Thyroid gland (tissue), 4 donors: ENCODE measurements around the gene FGGY. TPM values are rescaled to one million over a fixed set of nuclear protein-coding genes. Genes with fewer than 3 reads are reported as not detected.

ENCODE experiments used
- DNase-seq, 2 donors: peaks; one replicate each; pipeline ENCODE4 v3.0.0-alpha.2; 2019
- H3K27ac ChIP-seq, 3 donors: fragments of 200-600 bp; sonication (generic); 1 replicate in 2 of 3; 2 replicates in 1 of 3; pipeline ENCODE4 v1.5.1; 2016 to 2019; ENCODE audit warnings: mild to moderate bottlenecking in 1 of 3, moderate library complexity in 1 of 3
- H3K27me3 ChIP-seq: fragments of 200-600 bp; sonication (generic); one replicate; pipeline ENCODE4 v1.5.1; 2019
- H3K36me3 ChIP-seq, 2 donors: fragments of 200-600 bp; sonication (generic); one replicate each; pipeline ENCODE4 v1.5.1; 2016 to 2019
- H3K4me1 ChIP-seq, 2 donors: fragments of 200-600 bp; sonication (generic); one replicate each; pipeline ENCODE4 v1.5.1; 2017 to 2019
- H3K4me3 ChIP-seq, 3 donors: fragments of 200-600 bp; sonication (generic); replicated peaks in 1 of 3; 1 replicate in 2 of 3; 2 replicates in 1 of 3; pipeline ENCODE4 v1.5.1; 2016; ENCODE audit warnings: mild to moderate bottlenecking in 1 of 3
- H3K9me3 ChIP-seq: fragments of 200-600 bp; sonication (generic); one replicate; pipeline ENCODE4 v1.5.1; 2017
- POLR2A ChIP-seq, 2 donors: fragments of 450-650 bp; IDR thresholded peaks; one replicate each; pipeline ENCODE4 v1.6.1; 2017; ENCODE audit warnings: antibody characterized with exemption in 2 of 2, mild to moderate bottlenecking in 2 of 2, moderate library complexity in 1 of 2
- WGBS, 2 donors: methylation state at CpG; one replicate each; pipeline ENCODE4 v1.1.5; 2017; 5-methylcytosine and 5-hydroxymethylcytosine counted together
- intact Hi-C: fragments of 100-400 bp; cut with DNase I; formaldehyde crosslinking; loops from one replicate; pipeline ENCODE4 v1.15.1; 2023
- total RNA-seq, 4 donors: library from RNA; depleted of rRNA; stranded (reverse); fragments of >200 nt; gene quantifications; one replicate each; pipeline ENCODE4 v1.2.3, GENCODE V29; 2016
- TF ChIP-seq, protein P1 (sequence below), 6 experiments: fragments of 200-600 bp in 3 of 6; fragments of 450-650 bp in 3 of 6; sonication (generic) in 3 of 6; IDR thresholded peaks; one replicate each; pipeline ENCODE4 v1.5.1; 2016 to 2019; ENCODE audit warnings: antibody characterized with exemption in 6 of 6, mild to moderate bottlenecking in 2 of 6, inconsistent platforms in 1 of 6, moderate library complexity in 1 of 6

FGGY gene
- total RNA-seq, 4 donors from 2014 or later, result 24.6 to 46.1 (median 36.4) TPM

DNA sequence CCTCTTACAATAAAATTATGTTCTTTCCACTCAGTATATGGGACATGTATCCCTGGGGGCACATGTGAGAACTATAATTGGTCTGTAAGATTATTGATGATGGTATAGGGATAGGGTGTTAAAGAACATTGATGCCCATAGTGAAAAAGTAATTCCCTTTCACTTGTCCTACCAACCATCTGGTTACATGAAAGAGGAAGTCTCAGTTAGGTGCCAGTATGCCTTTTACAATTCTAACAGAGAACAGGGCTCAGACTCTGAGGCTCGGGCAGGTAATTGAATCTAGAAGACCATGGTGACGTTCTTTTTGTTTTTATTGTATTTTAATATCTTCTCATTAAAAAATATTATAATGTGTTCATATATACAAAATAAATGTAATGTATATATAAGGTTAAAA, 113.6 kb downstream of the FGGY start:
- H3K9me3 ChIP-seq, result no peaks in the 10 kb centered on the region
- H3K36me3 ChIP-seq, result no peaks in the 10 kb centered on the region
- DNase-seq, result no peak
- H3K4me3 ChIP-seq, result no peak overlapping the region
- 93 to 100% methylated on average over 2 of the region's 2 CpGs for WGBS, 2 donors
- no peaks in the 10 kb centered on the region for H3K27me3 ChIP-seq
- peaks cover 12 to 13% of the 10 kb centered on the region in 2 donors for H3K4me1 ChIP-seq
- no peak overlapping the region for H3K27ac ChIP-seq
- TF ChIP-seq, protein P1, sequence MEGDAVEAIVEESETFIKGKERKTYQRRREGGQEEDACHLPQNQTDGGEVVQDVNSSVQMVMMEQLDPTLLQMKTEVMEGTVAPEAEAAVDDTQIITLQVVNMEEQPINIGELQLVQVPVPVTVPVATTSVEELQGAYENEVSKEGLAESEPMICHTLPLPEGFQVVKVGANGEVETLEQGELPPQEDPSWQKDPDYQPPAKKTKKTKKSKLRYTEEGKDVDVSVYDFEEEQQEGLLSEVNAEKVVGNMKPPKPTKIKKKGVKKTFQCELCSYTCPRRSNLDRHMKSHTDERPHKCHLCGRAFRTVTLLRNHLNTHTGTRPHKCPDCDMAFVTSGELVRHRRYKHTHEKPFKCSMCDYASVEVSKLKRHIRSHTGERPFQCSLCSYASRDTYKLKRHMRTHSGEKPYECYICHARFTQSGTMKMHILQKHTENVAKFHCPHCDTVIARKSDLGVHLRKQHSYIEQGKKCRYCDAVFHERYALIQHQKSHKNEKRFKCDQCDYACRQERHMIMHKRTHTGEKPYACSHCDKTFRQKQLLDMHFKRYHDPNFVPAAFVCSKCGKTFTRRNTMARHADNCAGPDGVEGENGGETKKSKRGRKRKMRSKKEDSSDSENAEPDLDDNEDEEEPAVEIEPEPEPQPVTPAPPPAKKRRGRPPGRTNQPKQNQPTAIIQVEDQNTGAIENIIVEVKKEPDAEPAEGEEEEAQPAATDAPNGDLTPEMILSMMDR (IDR thresholded peaks at IDR 0.05), result no peak
- TF ChIP-seq POLR2A (IDR thresholded peaks at IDR 0.05), result no peak
- intact Hi-C loops, result no loop called here

- Histone ChIP-seq H3K4me3 (no peak overlapping the region), H3K27me3 (no peaks in the 10 kb centered on the region), H3K9me3 (no peaks in the 10 kb centered on the region), H3K36me3 (no peaks in the 10 kb centered on the region), H3K4me1 (peaks cover 12 to 13% of the 10 kb centered on the region in 2 donors), H3K27ac (no peak overlapping the region)
- WGBS, 2 donors, result 93 to 94% methylated on average over 3 of the region's 3 CpGs
- no peak for TF ChIP-seq POLR2A (IDR thresholded peaks at IDR 0.05)
- no peak for DNase-seq
- intact Hi-C loops, result no loop called here
Measured at GRCh38 chr1:59411147-59411546, 114.3 kb downstream of the FGGY start.

- 83 to 85% methylated on average over 2 of the region's 2 CpGs for WGBS, 2 donors
- no peaks in the 10 kb centered on the region for H3K9me3 ChIP-seq
- intact Hi-C loops, result no loop called here
- no peak overlapping the region for H3K4me3 ChIP-seq
- no peak for DNase-seq
- peaks cover 12 to 13% of the 10 kb centered on the region in 2 donors for H3K4me1 ChIP-seq
- TF ChIP-seq, protein P1 (IDR thresholded peaks at IDR 0.05), result no peak
- TF ChIP-seq POLR2A (IDR thresholded peaks at IDR 0.05), result no peak
- H3K36me3 ChIP-seq, result no peaks in the 10 kb centered on the region
- H3K27me3 ChIP-seq, result no peaks in the 10 kb centered on the region
- H3K27ac ChIP-seq, result no peak overlapping the region
Measured at GRCh38 chr1:59412718-59413326, 115.9 kb downstream of the FGGY start.

GRCh38 chr1:59413327-59413720, 116.4 kb downstream of the FGGY start:
- Histone ChIP-seq H3K4me1 (peaks cover 9 to 11% of the 10 kb centered on the region in 2 donors), H3K27me3 (no peaks in the 10 kb centered on the region), H3K4me3 (no peak overlapping the region), H3K9me3 (no peaks in the 10 kb centered on the region), H3K27ac (no peak overlapping the region), H3K36me3 (no peaks in the 10 kb centered on the region)
- 93 to 98% methylated on average over 1 of the region's 1 CpG for WGBS, 2 donors
- no peak for TF ChIP-seq POLR2A (IDR thresholded peaks at IDR 0.05)
- TF ChIP-seq, protein P1 (IDR thresholded peaks at IDR 0.05), result no peak
- intact Hi-C loops, result no loop called here
- no peak for DNase-seq

DNA sequence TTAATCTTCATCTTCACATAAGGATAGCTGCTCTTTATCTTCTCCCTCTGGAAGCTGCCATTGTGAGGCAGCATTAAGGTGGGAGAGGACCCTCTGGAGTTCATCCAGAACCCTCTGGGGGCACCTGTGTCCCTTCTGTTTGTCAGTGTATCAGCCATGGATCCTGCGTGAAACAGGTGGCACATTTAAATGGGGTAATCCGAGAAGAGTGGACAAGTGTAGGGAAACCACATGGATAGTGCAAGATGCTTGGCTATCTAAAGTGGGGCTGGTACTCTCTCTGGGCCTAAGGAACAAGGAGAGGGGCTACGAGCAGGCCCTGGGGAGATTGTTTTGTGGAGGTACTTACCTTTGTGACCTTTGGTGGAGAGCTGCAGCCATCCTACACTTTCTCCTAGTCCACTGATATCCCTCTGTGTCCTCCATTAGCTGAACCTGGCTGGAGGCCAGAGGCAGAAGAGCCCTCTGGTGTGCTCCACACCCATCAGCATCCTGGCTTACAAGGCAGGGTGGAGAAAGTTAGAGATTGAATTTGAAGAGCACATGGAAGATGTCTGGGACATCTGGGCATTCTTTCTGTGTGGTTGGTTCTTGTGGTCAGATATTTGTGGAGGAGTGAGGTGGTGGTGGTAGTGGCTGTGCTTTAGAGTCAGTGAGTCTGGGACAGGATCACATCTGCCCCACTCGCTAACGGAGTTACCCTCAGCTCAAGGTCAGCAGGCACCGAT, 117.7 kb downstream of the FGGY start:
- Histone ChIP-seq H3K36me3 (no peaks in the 10 kb centered on the region), H3K27me3 (no peaks in the 10 kb centered on the region), H3K4me1 (peaks cover 0 to 5% of the 10 kb centered on the region in 2 donors), H3K9me3 (no peaks in the 10 kb centered on the region), H3K27ac (no peak overlapping the region), H3K4me3 (no peak overlapping the region)
- intact Hi-C loops, result no loop called here
- WGBS, 2 donors, result 97 to 100% methylated on average over 6 of the region's 6 CpGs
- no peak for TF ChIP-seq POLR2A (IDR thresholded peaks at IDR 0.05)
- TF ChIP-seq, protein P1 (IDR thresholded peaks at IDR 0.05), result no peak
- DNase-seq, result no peak
